Middle frontal gyrus (tissue), 1 donor: ENCODE measurements around the gene PANK1.

Experiments used
- DNase-seq: peaks from one replicate; pipeline ENCODE4 v3.0.0-alpha.2; 2015; ENCODE audit warnings: low spot score; ENCODE audit errors: extremely low spot score

The PANK1 gene

DNA sequence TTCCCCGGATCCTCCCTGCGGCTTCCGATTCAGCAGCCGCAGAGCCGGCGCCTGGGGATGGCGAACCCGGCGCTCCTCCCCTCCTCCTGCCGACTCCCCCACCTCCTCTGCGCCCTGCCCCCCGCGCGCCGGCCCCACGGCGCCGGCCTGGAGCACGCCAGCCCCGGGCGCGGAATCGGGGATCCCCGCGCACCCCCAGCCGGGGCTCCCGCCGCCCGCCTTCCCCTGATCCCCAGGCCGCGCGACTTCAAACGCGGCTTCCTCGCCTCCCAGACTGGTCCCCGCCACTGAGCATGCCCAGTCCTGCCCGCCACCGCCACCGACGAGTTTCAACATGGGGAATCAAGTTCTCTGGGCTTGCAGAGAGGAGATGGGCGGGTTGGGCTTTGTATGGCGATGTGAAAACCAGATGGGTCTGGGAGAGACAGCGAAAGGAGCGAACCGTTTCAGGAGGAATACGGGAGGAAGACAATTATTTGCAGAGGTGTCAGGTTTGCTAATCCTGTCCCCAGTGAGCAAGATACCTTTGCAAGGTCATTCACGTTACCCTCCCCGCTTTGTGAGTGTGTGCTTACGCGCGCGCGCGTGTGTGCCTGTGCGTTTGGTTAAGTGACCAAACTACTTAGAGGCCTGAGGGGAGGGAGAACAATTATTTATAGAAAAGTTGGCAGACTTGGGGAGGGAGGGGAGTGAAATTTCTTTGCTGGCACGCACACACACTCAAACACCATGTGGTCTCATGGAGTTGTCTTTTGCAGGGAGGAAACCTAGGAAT lies at the start of gene PANK1:
TSS of gene PANK1 (minus strand) at position 276 of the 775 bp plus-strand sequence. CDS start 351 bp downstream, outside the sequence.
- no peak for DNase-seq

- no peak for DNase-seq
Measured at GRCh38 chr10:89693176-89693575, 48.1 kb upstream of the PANK1 start.

- no peak for DNase-seq
Measured at GRCh38 chr10:89692416-89692815, 47.4 kb upstream of the PANK1 start.

- no peak for DNase-seq
Measured at GRCh38 chr10:89690027-89690426, 45.0 kb upstream of the PANK1 start.

DNA sequence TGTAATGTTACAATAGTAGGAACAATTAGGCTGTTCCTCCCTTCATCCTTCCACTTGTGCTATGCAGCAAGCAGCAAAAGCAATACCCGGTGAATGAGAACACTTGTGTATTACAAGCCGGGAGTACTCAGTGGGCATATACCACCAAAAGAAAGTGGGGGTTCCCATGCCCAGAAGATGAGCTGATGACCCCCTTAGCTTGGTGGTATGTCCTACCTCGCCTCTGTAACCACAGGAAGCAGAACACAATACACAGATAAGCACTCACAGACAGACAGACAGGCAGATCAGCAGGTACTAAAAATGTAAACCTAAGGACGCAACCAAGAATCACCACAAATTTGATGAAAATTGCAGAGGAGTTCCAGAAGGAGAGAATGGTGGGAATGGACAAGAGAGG lies 40.9 kb upstream of the PANK1 start:
- no peak for DNase-seq

DNA sequence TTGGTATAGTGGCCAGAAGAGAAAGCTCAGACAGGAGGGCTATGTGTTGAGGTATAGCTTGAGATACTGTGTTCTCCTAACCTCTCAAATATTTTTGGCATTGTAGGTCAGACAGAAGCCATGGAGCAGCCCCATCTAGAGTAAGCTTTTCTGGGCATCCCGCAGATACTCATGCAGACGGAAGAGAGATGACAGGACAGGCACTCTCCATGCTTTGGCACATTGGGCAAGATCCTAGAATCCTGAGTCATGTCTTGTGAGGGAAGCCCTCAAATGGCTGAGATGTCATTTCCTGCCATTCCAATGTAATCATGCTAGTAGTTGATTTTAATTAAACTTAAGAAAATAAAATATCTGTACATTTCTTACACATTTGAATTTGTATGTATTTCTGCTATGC lies 39.6 kb upstream of the PANK1 start:
- DNase-seq = no peak

- DNase-seq = no peak
Measured at GRCh38 chr10:89683883-89684282, 38.8 kb upstream of the PANK1 start.

DNA sequence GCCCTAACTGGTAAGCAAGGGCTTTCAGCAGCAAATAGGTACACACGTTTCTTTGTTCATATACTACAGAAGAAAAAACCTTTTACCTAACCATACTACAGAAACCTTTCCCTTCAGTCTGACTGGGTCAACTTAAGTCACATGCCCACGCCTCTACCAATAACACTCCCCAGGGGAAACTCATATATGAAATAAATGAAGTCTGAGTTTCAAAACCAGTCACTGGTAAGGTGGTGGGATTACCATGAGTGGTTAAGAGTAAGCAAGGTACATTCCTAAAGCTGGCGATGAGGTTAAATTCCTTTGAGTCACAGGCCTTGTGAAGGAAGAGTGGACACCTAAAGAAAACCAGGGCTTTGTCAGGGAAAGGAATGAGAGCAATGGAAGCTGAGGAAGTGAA lies 34.9 kb upstream of the PANK1 start:
- no peak for DNase-seq

- no peak for DNase-seq
Measured at GRCh38 chr10:89677341-89677740, 32.3 kb upstream of the PANK1 start.

DNA sequence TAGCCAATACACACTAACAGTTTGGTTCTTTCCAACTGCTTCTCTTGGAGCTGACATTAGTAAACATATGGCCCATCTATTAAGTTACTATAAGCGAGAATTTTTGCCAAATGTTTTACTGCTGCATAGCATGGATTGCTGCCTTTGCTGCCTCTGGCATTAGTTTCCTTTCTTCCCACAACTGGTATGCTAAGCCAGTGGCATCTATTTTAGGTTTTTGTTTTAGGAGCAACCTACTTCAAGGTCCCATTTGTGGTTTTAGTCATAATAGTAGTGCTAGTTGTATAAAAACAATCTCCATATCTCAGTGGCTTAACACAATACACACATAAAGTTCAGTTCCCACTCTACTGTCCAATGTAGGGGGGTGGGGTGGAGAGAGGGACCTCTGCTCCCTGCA lies 25.9 kb upstream of the PANK1 start:
- no peak for DNase-seq

- DNase-seq = no peak
Measured at GRCh38 chr10:89669985-89670384, 24.9 kb upstream of the PANK1 start.

DNA sequence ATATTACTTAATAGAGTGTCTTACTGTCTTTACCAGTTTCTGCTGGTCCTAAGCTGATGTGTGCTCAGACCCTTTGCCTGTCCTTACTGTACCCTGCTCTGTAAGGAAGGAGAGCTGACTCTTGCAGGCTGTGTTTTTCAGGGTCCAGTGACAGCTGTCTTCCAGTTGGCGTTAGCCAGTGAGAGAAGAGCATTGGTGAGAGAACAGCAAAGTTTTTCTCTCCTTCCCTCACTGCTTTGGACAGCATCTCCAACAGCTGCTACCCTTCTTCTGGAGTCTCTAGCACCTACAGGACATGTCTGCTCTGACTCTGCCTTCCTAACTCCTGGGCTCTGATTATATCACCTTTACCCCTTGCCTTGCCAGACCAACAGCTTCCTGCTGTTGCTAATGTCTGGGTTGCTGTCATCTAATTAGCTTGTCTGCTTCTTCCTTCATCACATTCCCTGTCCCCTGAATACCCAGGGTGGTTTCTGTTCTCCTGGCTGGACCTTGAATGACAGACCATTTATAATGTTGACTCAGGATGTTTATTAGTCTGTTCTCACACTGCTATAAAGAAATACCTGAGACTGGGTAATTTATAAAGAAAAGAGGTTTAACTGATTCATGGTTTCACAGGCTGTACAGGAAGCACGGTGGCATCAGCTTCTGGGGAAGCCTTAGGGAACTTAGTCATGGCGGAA lies 23.5 kb upstream of the PANK1 start:
- no peak for DNase-seq

DNA sequence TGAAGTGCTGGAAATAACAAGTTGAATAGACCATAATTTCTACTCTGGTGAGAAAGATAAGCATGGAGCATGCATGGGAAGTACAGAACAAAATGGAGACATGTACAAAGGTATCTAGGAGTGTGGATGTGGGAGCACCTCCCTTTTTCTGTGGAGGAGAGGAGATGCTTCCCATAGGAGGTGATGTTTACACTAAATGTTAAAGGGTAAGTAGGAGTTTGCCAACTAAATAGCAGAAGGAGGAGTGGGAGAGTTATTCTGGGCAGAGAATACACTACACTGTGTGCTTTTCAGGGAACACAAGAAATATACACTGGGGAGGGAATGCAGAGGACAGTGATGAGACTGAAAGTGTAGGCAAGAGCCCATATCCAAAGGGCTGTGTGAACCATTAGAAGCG lies 21.1 kb upstream of the PANK1 start:
- DNase-seq = no peak

- DNase-seq = no peak
Measured at GRCh38 chr10:89665302-89665701, 20.3 kb upstream of the PANK1 start.

GRCh38 chr10:89664203-89664602 lies 19.2 kb upstream of the PANK1 start:
- DNase-seq = no peak

DNA sequence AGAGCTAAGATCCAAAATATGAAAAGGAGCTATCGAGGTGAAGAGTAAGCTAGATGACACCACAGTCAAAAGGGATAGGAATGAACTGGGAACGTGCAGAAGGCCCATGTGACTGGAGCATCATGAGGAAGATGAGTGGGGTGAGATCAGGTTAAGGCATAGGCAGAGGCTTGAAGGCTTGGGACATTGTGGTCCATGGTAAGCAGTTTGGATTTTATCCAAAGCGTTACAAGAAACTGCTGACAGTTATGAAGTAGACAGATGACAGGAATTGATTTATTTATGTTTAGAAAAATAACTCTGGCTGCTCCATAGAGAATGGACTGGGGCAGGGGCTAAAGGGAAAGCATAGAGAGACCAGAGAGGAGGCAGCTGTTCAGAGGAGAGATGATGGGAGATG lies 18.1 kb upstream of the PANK1 start:
- no peak for DNase-seq

DNA sequence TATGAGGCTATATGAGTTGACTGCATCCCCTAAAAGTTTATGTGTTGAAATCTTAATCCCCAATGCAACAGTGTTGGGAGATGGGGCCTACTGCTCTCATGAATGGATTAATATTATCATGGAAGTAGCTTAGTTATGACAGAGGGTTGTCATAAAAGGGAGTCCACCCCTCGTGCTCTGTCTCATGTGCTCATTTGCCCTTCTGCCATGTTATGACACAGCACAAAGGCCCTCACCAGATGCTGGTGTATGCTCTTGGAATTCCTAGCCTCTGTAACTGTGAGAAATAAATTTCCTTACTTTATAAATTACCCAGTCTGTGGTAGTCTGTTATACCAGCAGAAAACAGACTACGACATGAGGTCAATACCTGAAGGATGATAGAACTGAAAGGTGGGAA lies 17.6 kb upstream of the PANK1 start:
- no peak for DNase-seq

DNA sequence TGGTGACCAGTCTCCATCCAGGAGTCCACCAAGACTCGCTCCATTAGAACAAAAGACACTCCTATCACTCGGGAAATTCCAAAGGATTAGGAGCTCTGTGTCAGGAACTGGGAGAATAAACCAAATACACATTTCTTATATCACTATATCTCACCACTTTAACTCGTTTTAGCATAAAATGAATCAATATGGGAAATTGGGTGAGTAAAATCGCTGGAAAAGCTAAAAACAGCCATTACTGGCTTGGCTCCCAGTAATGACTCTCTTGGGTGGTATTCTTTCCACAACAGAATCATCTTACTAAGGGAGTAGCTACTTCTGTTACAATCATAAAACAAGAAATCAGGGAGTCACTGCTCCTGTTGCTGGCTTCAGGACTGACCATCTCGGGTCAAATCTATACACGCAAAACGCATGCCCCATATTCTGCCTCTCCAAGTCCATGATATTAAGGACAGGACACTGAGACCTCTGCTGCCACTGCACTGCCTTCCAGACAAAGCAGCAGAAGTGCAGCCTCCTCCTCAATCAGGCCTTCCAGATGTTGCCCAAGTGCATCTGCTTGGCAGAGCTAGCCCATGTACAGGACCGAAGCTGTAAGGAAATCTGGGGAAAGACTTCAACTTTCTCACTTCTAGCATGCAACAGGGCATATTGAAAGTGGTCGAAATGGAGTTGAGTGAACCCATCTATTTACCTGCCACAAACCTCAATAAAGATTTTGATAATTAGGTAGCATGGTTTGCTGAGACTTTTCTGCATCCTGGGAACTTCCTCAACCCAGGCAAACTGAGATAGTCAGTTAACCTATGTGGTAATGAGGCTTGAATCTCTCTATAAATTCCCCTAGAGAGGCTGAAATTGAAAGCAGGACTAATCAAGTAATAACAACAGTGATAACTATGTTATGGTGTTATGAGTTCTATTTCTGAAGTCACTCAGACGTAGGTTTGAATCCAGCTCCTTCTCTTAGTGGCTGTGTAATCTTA lies 14.4 kb upstream of the PANK1 start:
- no peak for DNase-seq

GRCh38 chr10:89657302-89657701 lies 12.3 kb upstream of the PANK1 start:
- no peak for DNase-seq

- no peak for DNase-seq
Measured at GRCh38 chr10:89655722-89656121, 10.7 kb upstream of the PANK1 start.

DNA sequence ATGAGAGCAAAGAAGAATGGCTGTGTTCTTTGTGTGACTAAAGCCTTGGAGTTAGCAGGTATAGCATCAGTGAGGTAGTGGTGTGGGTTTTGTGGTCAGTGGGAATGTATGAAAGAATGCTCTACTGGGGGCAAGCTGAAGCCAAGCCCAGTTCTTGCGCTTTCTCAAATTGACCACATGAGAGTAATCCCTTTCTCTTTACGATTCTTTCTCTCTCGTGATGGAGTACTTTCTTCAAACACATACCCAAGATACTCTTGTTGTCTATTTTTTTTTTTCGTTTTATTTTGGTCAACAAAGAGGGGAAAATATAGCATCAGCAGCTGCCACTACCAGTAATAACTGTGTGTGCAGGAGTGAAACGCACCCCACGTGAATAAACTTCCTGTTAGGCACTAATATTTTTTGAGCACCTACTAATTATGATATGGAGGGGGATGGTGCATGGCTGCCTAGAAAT lies 8.4 kb upstream of the PANK1 start:
- no peak for DNase-seq
